ENCODE measurements around the gene MVB12A.

Gene MVB12A

DNA sequence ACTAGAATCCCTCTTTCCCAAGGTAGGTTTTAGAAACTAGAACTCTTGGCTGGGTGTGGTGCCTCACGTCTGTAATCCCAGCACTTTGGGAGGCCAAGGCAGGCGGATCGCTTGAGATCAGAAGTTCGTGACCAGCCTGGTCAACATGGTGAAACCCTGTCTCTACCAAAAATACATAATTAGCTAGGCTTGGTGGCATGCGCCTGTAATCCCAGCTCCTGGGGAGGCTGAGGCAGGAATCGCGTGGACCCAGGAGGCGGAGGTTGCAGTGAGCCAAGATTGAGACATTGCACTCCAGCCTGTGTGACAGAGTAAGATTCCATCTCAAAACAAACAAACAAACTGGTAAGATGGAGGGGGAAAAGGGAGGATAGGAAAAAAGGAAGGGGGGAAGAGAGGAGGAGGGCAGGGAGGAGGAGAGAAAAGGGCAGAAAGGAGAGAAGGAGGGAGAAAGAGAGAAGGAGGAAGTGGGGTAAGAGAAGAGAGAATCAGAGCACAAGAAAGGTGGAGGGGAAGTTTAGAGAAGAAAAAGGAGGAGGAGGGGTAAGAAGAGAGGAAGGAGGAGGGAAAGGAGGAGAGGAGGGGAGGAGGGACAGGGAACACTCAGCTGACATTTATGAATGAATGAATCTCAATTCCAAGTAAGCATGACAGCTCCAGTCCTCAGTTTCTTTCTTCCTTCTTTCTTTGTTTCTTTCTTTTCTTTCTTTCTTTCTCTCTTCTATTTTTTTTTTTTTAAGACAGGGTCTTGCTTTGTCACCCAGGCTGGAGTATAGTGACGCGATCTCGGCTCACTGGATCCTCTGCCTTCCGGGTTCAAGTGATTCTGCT is 47.8 kb downstream of the MVB12A start:
- DNase-seq (ENCODE audit: low read depth) = no peak
- H3K4me3 ChIP-seq (ENCODE audit: low read length) = no peak overlapping the region
- TF ChIP-seq, protein P1, sequence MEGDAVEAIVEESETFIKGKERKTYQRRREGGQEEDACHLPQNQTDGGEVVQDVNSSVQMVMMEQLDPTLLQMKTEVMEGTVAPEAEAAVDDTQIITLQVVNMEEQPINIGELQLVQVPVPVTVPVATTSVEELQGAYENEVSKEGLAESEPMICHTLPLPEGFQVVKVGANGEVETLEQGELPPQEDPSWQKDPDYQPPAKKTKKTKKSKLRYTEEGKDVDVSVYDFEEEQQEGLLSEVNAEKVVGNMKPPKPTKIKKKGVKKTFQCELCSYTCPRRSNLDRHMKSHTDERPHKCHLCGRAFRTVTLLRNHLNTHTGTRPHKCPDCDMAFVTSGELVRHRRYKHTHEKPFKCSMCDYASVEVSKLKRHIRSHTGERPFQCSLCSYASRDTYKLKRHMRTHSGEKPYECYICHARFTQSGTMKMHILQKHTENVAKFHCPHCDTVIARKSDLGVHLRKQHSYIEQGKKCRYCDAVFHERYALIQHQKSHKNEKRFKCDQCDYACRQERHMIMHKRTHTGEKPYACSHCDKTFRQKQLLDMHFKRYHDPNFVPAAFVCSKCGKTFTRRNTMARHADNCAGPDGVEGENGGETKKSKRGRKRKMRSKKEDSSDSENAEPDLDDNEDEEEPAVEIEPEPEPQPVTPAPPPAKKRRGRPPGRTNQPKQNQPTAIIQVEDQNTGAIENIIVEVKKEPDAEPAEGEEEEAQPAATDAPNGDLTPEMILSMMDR (conservative IDR thresholded peaks at IDR 0.05; ENCODE audit: low read depth, low read length) = no peak

DNA sequence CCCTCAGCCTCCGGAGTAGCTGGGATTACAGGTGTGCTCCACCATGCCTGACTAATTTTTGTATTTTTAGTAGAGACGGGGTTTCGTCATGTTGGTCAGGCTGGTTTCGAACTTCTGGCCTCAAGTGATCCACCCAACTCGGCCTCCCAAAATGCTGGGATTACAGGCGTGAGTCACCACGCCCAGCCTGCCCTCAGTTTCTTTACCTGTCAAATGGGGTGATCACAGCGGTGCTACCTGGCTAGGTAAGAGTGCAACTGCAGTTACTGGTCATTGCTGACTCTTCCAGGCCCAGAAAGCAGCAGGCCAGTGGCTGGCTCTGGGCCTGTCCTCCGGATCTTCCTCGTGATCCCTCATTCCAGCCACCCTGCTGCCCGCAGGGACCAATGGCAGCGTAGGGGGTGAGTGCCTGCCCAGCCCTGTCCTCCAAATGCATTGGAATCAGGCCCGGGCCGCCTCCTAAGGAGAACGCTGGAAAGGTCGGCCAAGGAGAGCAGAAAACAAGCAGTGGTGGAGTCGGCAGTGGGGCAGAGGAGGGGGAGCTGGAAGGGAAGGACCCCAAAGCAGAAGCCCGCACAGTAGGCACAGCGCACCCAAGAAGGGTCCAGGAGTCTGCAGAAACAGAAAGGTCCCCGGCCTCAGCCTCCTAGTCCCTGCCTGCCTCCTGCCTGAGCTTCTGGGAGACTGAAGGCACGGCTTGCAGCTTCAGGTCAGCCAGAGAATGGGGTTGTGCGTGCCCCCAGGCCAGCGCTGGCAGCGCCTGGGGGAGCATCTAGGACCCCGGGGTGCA is 48.6 kb downstream of the MVB12A start:
- DNase-seq (ENCODE audit: low read depth) = no peak
- TF ChIP-seq, protein P1 (conservative IDR thresholded peaks at IDR 0.05; ENCODE audit: low read depth, low read length) = no peak
- peak overlapping the region; percentile 72 for H3K4me3 ChIP-seq (ENCODE audit: low read length)

DNA sequence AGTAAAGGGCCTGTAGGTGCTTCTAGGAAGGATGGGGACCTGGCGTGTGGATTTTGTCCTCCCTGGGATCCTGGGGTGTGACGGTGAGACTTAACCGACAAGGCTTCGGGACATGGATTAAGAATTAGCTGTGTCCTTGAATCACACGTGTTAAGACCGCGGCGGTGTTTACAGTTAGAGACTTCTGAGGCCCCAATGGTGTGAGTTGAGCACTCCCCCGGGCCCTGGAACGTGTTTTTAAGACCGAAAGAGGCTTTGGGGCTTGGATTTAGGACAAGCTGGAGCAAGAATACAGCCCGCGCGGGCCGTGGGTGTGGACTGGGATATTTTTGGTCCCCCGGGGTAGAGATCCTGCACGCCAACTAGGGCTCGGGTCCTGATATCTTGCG is 49.2 kb downstream of the MVB12A start:
- TF ChIP-seq, protein P1 (conservative IDR thresholded peaks at IDR 0.05; ENCODE audit: low read depth, low read length) = no peak
- DNase-seq (ENCODE audit: low read depth) = no peak
- H3K4me3 ChIP-seq (ENCODE audit: low read length) = peak overlapping the region; percentile 72

DNA sequence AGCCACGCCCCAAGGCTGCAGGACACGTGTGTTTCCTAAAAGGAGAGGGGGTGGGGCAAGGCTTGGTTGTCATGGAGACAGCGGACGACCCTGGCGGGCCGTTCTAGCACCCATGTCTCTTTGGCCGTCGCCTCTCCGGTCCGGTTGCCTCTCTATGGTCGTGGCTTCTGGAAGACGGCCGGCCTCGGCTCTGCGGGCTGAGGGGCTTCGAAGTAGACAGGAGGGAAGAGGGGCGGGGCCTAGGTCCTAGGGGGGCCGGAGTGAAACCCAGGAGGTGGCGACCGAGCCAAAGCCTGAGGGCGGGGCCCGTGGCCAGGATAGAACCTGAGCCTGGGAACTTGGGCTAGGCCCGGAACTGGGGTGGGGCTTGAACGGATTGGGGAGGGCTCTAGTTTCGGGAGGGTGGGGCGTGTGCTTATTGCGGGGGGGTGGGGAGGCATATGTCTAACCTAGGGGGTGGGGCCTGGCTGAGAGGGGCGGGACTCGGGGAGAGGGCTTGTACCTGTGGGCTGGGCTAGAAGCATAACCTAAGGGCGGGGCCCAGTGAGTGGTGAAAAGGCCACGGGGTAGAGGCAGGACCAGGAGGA is 49.7 kb downstream of the MVB12A start:
- TF ChIP-seq, protein P1 (conservative IDR thresholded peaks at IDR 0.05; ENCODE audit: low read depth, low read length) = no peak
- DNase-seq (ENCODE audit: low read depth) = no peak
- H3K4me3 ChIP-seq (ENCODE audit: low read length) = peak overlapping the region; percentile 72

DNA sequence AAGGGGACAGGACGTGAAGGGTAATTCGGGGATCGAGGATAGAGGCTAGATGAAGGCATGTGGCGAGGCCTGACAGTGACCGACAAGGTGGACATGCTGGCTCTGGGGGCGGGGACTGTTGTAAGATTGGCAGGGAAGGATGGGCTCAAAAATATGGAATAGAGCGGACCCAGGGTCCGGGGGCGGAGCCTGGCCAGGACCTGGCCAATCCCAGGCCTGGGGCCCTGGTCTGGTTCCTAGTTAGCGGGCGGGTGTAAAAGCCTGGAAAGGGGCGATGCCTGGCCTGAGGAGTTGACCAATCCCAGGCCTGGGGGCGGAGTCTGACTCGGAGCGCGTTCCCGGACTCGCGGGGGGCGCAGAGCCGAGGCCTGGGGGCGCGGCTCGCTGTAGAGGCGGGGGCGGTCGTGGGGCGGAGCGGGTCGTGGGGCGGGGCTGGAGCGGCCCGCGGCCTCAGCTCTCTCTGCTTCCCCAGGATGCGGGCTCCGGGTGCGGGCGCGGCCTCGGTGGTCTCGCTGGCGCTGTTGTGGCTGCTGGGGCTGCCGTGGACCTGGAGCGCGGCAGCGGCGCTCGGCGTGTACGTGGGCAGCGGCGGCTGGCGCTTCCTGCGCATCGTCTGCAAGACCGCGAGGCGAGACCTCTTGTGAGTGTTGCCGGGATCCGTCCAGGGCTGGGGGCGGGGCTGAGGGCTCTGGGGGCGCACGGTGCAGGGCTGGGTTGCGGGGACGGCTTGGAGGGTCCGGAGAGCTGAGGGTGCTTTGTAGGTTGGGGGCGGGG is 50.4 kb downstream of the MVB12A start, which contains the start of gene SLC27A1:
TSS of gene SLC27A1 (plus strand) at position 457 of the 774 bp plus-strand sequence. CDS start at position 474, 17 bp downstream.
- DNase-seq (ENCODE audit: low read depth) = peak; percentile 93
- H3K4me3 ChIP-seq (ENCODE audit: low read length) = peak within 1 kb of the TSS; percentile 72
- TF ChIP-seq, protein P1 (conservative IDR thresholded peaks at IDR 0.05; ENCODE audit: low read depth, low read length) = no peak

DNA sequence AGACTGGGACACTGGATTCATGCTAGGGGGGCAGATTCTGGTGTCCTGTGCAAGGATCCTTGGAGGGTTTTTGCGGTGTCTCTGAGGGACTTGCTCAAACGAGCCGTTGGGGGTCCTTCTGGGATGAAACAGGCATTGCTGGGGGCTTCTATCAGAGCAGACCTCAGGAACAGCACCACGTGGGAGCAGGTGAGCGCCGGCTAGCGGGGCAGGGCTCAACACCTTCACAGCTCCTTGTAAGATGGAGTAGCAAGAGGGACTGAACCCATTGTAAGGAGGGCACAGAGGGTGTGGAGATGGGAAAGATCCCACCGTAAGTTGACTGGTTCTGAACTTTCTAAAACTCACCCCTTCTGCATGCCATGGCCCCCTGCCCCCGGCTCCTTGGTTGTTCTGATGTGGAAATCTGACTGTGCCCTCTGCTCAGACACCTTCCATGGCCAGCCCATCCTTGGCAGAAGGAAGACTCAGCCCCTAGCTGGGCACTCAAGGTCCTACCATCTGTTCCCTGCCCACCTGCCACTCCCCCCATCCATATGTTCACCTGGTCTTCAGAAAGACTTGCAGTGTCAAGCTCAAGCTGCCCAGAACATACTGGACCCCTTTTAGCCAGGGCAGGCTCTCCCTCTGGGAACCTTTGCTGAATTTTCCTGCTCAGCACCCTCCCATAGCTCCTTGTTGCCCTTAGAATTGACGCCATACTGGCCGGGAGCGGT is 51.7 kb downstream of the MVB12A start:
- TF ChIP-seq, protein P1 (conservative IDR thresholded peaks at IDR 0.05; ENCODE audit: low read depth, low read length) = no peak
- no peak for DNase-seq (ENCODE audit: low read depth)
- H3K4me3 ChIP-seq (ENCODE audit: low read length) = peak overlapping the region; percentile 72

Measured in retinal pigment epithelial cell (primary cell).